Chondrocyte (in vitro differentiated cells): ENCODE data around the gene C10orf95. TPM values are rescaled to one million over a fixed set of nuclear protein-coding genes. Genes with fewer than 3 reads are reported as not detected.
A peak's percentile ranks its signal among the peaks of the same experiment; 100 is the strongest.

ENCODE experiments used
- DNase-seq: peaks from one replicate; pipeline ENCODE4 v3.0.0; 2021; ENCODE audit warnings: mixed read lengths, low spot score
- H3K27ac Mint-ChIP-seq: one replicate; pipeline ENCODE4 v1.8.0; 2021; ENCODE audit warnings: mild to moderate bottlenecking, moderate library complexity, mixed read lengths; ENCODE audit not compliant: unreplicated experiment
- H3K27me3 Mint-ChIP-seq: 2 replicates; pipeline ENCODE4 v1.8.0; 2021; ENCODE audit warnings: low read depth, mixed read lengths
- H3K36me3 Mint-ChIP-seq: 2 replicates; pipeline ENCODE4 v1.8.0; 2021; ENCODE audit warnings: low read depth, mixed read lengths
- H3K4me1 Mint-ChIP-seq: 2 replicates; pipeline ENCODE4 v1.8.0; 2021; ENCODE audit warnings: low read depth, mild to moderate bottlenecking, mixed read lengths
- H3K4me3 Mint-ChIP-seq: one replicate; pipeline ENCODE4 v1.8.0; 2021; ENCODE audit warnings: mild to moderate bottlenecking, moderate library complexity, mixed read lengths; ENCODE audit not compliant: unreplicated experiment
- H3K9me3 Mint-ChIP-seq: 2 replicates; pipeline ENCODE4 v1.8.0; 2021; ENCODE audit warnings: low read depth, mixed read lengths
- CTCF ChIP-seq: fragments of 200-600 bp; sonication (generic); IDR thresholded peaks from 2 replicates; pipeline ENCODE4 v1.5.0; 2021; ENCODE audit warnings: antibody characterized with exemption, mild to moderate bottlenecking, moderate library complexity
- total RNA-seq: library from RNA; stranded (reverse); gene quantifications from 3 replicates; pipeline ENCODE4 v1.2.1, GENCODE V29; 2021

C10orf95 gene
- total RNA-seq, 1 donor from 2014 or later, result not detected

- H3K27me3 Mint-ChIP-seq, result no peaks in the 10 kb centered on the region
- H3K36me3 Mint-ChIP-seq, result peaks cover 2% of the 10 kb centered on the region
- H3K27ac Mint-ChIP-seq, result peak overlapping the region; percentile 46
- no peaks in the 10 kb centered on the region for H3K9me3 Mint-ChIP-seq
- no peak for TF ChIP-seq CTCF
- DNase-seq, result no peak
- peaks cover 29% of the 10 kb centered on the region for H3K4me1 Mint-ChIP-seq
- H3K4me3 Mint-ChIP-seq, result no peak overlapping the region
Measured at GRCh38 chr10:102452672-102453340, 1.5 kb upstream of the C10orf95 start.

- Mint-ChIP-seq H3K36me3 (no peaks in the 10 kb centered on the region), H3K4me3 (peak overlapping the region; percentile 85), H3K9me3 (no peaks in the 10 kb centered on the region), H3K27ac (no peak overlapping the region), H3K27me3 (no peaks in the 10 kb centered on the region), H3K4me1 (peaks cover 26% of the 10 kb centered on the region)
- TF ChIP-seq CTCF, result peak; percentile 1
- no peak for DNase-seq
Measured at GRCh38 chr10:102450374-102451104, 804 bp downstream of the C10orf95 start.

- TF ChIP-seq CTCF, result no peak
Measured at GRCh38 chr10:102450124-102450373, 1.3 kb downstream of the C10orf95 start.

GRCh38 chr10:102449321-102450123, 1.8 kb downstream of the C10orf95 start:
- Mint-ChIP-seq H3K4me1 (peaks cover 26% of the 10 kb centered on the region), H3K9me3 (no peaks in the 10 kb centered on the region), H3K36me3 (no peaks in the 10 kb centered on the region), H3K27ac (peak overlapping the region; percentile 64), H3K27me3 (no peaks in the 10 kb centered on the region), H3K4me3 (peak overlapping the region; percentile 85)
- TF ChIP-seq CTCF, result no peak
- DNase-seq, result no peak

More at GRCh38 chr10:102450124-102450373, 1.3 kb downstream of the C10orf95 start:
- H3K27me3 Mint-ChIP-seq, result no peaks in the 10 kb centered on the region
- peak overlapping the region; percentile 85 for H3K4me3 Mint-ChIP-seq
- no peak for DNase-seq
- H3K4me1 Mint-ChIP-seq, result peaks cover 26% of the 10 kb centered on the region
- H3K36me3 Mint-ChIP-seq, result no peaks in the 10 kb centered on the region
- H3K27ac Mint-ChIP-seq, result peak overlapping the region; percentile 64
- no peaks in the 10 kb centered on the region for H3K9me3 Mint-ChIP-seq

- Mint-ChIP-seq H3K36me3 (no peaks in the 10 kb centered on the region), H3K4me3 (no peak overlapping the region), H3K4me1 (peaks cover 6% of the 10 kb centered on the region), H3K27ac (no peak overlapping the region), H3K27me3 (peaks cover 4% of the 10 kb centered on the region), H3K9me3 (no peaks in the 10 kb centered on the region)
- TF ChIP-seq CTCF, result no peak
- no peak for DNase-seq
Measured at GRCh38 chr10:102444851-102445250, 6.5 kb downstream of the C10orf95 start.
